ENCODE measurements around the gene TMC8. TPM values are rescaled to one million over a fixed set of nuclear protein-coding genes. Genes with fewer than 3 reads are reported as not detected.
A peak's percentile ranks its signal among the peaks of the same experiment; 100 is the strongest.

The TMC8 gene
- total RNA-seq, 2 experiments from 2014 or later: 123 to 139 TPM

DNA sequence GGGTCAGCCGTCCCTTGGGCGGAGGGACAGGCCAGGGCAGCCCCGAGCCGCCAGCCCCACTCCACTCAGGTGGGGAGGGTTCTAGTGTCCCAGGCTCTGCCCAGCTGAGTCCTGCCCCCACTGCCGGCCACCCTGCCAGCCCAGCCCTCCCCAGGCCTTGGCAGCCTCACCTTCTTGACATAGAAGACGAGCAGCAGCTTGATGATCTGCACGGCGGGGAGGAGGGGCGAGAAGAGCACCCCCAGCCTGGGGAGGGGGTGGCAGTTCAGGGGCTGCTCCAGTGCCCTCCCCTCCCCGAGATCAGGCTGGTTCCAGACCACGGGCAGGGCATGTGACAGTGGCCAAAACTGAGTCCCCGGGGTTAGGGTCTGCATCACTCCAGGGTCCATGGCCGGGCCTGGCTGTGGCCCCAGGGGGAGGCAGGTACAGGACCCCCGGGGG lies 11.8 kb upstream of the TMC8 start:
- H3K4me1 Mint-ChIP-seq: peaks cover 57% of the 10 kb centered on the region
- DNase-seq (no peak), ATAC-seq (no peak)
- H3K4me3 Mint-ChIP-seq: no peak overlapping the region
- POLR2A ChIA-PET: no interaction called here
- intact Hi-C loops (cut with DNase I, micrococcal nuclease): no loop called here
- no peaks in the 10 kb centered on the region for H3K27me3 Mint-ChIP-seq
- CTCF ChIA-PET: no interaction called here
- H3K36me3 Mint-ChIP-seq (ENCODE audit: low read depth): peaks cover 48% of the 10 kb centered on the region
- H3K27ac Mint-ChIP-seq: no peak overlapping the region
- H3K9me3 Mint-ChIP-seq (ENCODE audit: low read depth): no peaks in the 10 kb centered on the region

DNA sequence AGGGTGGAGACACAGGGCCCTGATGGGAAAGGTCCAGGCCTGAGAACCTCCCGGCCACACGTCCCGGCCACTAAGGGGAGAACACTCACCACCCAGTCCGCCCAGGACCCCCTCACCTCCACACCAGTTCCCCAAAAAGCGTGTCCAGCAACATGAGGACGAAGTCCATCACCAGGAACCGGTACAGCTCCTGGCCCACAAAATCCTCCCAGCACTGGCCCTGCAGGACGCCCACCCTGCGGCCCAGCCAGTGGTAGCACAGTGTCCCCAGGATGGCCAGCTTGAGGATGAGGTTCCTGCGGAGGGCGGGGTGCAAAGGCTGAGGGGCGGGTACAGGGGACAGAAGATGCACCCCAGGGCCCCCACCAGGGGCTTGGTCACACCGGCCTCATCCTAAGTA lies 10.0 kb upstream of the TMC8 start:
- DNase-seq: no peak
- POLR2A ChIA-PET: interaction anchor here (0.7 kb wide), 1 partner anchor 1684 kb away, joined by 3 read pairs; no protein-coding TSS in a partner anchor
- CTCF ChIA-PET: interaction anchor here (0.7 to 2.8 kb wide), 4 partner anchors 11 to 56 kb away, joined by 3 to 20 read pairs (median 4); no protein-coding TSS in a partner anchor
- ATAC-seq: no peak
- Mint-ChIP-seq H3K9me3 (ENCODE audit: low read depth) (no peaks in the 10 kb centered on the region), H3K4me3 (peak overlapping the region; percentile 66), H3K27me3 (no peaks in the 10 kb centered on the region), H3K36me3 (ENCODE audit: low read depth) (peaks cover 53% of the 10 kb centered on the region), H3K4me1 (peaks cover 56% of the 10 kb centered on the region), H3K27ac (peak overlapping the region; percentile 42)
- intact Hi-C loops (cut with DNase I, micrococcal nuclease): loop anchor here in 1 of 2 experiments (2.0 to 10.0 kb wide), 2 partner anchors 14 to 666 kb away; no protein-coding TSS in a partner anchor

DNA sequence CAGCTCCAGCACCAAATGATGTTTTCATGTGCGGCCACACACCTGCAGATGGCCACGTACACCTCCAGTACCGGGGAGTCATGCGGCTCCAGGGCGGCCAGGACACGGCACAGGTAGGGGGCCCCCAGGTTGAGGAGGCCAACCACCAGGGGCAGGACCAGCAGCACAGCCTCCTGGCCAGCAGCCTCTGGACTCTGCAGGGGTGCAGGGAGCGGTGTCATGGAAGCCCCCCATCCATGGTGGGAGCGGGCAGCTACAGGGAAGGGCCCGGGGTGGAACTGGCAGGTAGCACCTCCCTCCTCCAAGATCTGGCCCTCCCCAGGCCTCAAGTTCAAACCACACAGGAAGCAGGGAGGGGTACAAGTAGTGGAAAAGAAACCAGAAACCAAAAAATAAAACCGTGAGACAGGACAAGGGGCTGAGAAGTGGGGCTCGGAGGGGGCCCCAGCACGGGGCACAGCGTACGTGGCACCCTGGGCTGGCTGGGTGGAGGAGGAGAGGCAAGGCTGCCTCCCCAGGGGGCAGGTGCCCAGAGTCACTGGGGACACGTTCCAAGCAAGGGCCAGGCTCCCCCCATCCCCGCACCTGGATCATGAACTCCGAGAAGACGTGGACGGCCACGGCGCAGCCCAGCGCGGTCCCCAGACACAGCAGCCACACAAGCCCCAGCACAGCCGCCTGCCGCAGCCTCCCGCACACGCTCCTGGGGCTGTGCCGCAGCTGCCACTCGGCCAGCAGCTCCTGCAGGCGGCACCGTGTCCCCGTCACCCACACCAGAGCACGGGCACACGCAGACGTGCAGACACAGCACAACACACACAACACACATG lies 9.4 kb upstream of the TMC8 start:
- CTCF ChIA-PET: interaction anchor here (0.7 to 2.8 kb wide), 4 partner anchors 8 to 55 kb away, joined by 3 to 20 read pairs (median 4); no protein-coding TSS in a partner anchor
- POLR2A ChIA-PET: interaction anchor here (0.7 kb wide), 1 partner anchor 1683 kb away, joined by 3 read pairs; no protein-coding TSS in a partner anchor
- peaks cover 54% of the 10 kb centered on the region for H3K36me3 Mint-ChIP-seq (ENCODE audit: low read depth)

DNA sequence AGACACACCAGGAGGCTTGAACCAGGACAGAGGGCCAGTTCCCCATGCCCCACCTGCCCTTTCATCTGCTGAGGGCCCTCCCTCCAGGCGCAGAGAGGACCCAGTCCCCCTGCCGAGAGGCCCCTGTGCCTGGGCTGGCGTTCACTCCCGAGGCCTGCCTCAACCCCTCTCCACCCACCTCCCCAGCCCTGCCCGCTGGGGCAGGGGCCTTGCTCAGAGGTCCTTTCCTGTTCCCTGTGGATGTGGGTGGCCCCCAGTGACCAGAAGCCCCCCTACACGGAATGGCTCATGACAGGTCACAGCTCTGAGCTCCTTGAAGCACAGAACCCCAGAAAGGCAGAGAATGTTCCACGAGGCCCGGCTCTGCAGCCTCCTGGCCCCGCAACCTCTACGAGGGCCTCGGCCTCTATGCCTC lies 8.8 kb upstream of the TMC8 start:
- DNase-seq: no peak

More for the DNA sequence above, 9.4 kb upstream of the TMC8 start:
- H3K27me3 Mint-ChIP-seq: no peaks in the 10 kb centered on the region
- peaks cover 59% of the 10 kb centered on the region for H3K4me1 Mint-ChIP-seq
- ATAC-seq (peak; percentile 56), DNase-seq (peak; percentile 74)
- H3K9me3 Mint-ChIP-seq (ENCODE audit: low read depth): no peaks in the 10 kb centered on the region
- peak overlapping the region; percentile 66 for H3K4me3 Mint-ChIP-seq
- peak overlapping the region; percentile 93 for H3K27ac Mint-ChIP-seq
- intact Hi-C loops (cut with DNase I, micrococcal nuclease): loop anchor here (1.0 to 10.0 kb wide), 4 partner anchors 9 to 666 kb away; partner anchors contain the start of gene TMC8 (in 1 of the 2)

DNA sequence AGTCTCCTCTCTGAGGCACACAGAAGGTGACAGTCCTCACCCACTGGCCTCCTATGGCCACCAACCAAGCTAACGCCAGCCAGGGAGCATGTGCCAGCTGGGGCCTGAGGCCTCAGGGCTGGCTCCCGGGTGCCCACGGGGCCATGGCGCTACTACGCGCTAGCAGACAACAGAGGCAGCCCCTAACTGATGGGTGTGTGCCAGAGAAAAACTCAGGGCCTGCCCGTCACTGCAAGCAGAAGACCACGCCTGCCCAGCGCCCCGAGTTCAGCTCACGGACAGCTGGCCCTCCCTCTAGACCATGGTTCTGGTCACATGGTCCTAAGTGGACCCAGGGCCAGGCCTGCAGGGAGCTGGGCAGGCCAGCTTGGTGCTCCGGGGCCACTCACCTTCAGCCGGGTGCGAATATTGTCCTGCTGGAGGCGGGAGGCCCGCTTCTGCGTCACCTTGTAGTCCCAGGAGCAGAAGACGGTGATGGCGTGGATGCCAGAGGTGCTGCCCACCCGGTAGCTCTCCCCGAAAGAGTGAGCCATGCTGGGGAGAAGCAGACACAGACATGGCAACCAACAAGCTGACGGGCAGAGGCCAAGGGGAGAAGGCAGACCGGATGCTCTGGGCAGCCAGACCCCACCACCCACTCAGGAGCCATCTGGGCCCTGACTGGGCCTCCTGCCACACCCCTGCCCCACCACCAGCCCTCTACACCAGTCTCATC lies 8.2 kb upstream of the TMC8 start:
- no peak for ATAC-seq
- Mint-ChIP-seq H3K27me3 (no peaks in the 10 kb centered on the region), H3K4me1 (peaks cover 66% of the 10 kb centered on the region), H3K36me3 (ENCODE audit: low read depth) (peaks cover 56% of the 10 kb centered on the region), H3K4me3 (peak overlapping the region; percentile 66), H3K27ac (peak overlapping the region; percentile 93), H3K9me3 (ENCODE audit: low read depth) (no peaks in the 10 kb centered on the region)
- peak; percentile 25 for DNase-seq
- ChIA-PET CTCF (interaction anchor here (0.6 to 2.8 kb wide), 4 partner anchors 9 to 279 kb away, joined by 3 to 20 read pairs (median 3); no protein-coding TSS in a partner anchor), POLR2A (no interaction called here)
- intact Hi-C loops (cut with DNase I, micrococcal nuclease): loop anchor here in 1 of 2 experiments (10.0 kb wide), 1 partner anchor 668 kb away; no protein-coding TSS in a partner anchor

More for the DNA sequence above, 8.8 kb upstream of the TMC8 start:
- ATAC-seq: peak; percentile 13
- CTCF ChIA-PET: interaction anchor here (0.7 to 2.8 kb wide), 3 partner anchors 9 to 15 kb away, joined by 3 to 20 read pairs (median 3); no protein-coding TSS in a partner anchor
- Mint-ChIP-seq H3K9me3 (ENCODE audit: low read depth) (no peaks in the 10 kb centered on the region), H3K27me3 (no peaks in the 10 kb centered on the region), H3K4me3 (peak overlapping the region; percentile 66), H3K27ac (peak overlapping the region; percentile 93), H3K4me1 (peaks cover 65% of the 10 kb centered on the region), H3K36me3 (ENCODE audit: low read depth) (peaks cover 55% of the 10 kb centered on the region)
- intact Hi-C loops (cut with DNase I, micrococcal nuclease): loop anchor here (1.0 to 10.0 kb wide), 4 partner anchors 8 to 667 kb away; partner anchors contain the start of gene TMC8 (in 1 of the 2)
- POLR2A ChIA-PET: no interaction called here

DNA sequence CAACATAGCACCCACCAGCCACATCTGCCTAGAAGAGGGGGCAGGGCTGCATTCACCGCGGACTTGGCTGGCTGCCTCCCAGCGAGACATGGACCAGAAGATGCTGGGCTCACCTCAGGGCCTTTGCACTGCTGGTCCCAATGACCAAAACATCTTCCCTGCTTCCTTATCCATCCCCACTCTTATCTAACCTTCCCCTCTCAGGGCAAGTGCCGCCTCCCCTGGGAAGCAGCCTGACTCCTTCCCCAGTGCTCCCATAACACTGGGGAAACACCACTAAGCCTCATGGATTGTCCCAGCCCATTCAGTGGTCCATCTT lies 7.7 kb upstream of the TMC8 start:
- DNase-seq (peak; percentile 47), ATAC-seq (no peak)
- peak overlapping the region; percentile 42 for H3K27ac Mint-ChIP-seq
- H3K9me3 Mint-ChIP-seq (ENCODE audit: low read depth): no peaks in the 10 kb centered on the region
- CTCF ChIA-PET: interaction anchor here (1.4 to 2.8 kb wide), 2 partner anchors 10 to 12 kb away, joined by 3 to 20 read pairs; no protein-coding TSS in a partner anchor
- POLR2A ChIA-PET: no interaction called here
- intact Hi-C loops (cut with DNase I, micrococcal nuclease): loop anchor here in 1 of 2 experiments (10.0 kb wide), 1 partner anchor 668 kb away; no protein-coding TSS in a partner anchor
- H3K4me3 Mint-ChIP-seq: peak overlapping the region; percentile 66
- H3K4me1 Mint-ChIP-seq: peaks cover 63% of the 10 kb centered on the region
- no peaks in the 10 kb centered on the region for H3K27me3 Mint-ChIP-seq
- H3K36me3 Mint-ChIP-seq (ENCODE audit: low read depth): peaks cover 55% of the 10 kb centered on the region

DNA sequence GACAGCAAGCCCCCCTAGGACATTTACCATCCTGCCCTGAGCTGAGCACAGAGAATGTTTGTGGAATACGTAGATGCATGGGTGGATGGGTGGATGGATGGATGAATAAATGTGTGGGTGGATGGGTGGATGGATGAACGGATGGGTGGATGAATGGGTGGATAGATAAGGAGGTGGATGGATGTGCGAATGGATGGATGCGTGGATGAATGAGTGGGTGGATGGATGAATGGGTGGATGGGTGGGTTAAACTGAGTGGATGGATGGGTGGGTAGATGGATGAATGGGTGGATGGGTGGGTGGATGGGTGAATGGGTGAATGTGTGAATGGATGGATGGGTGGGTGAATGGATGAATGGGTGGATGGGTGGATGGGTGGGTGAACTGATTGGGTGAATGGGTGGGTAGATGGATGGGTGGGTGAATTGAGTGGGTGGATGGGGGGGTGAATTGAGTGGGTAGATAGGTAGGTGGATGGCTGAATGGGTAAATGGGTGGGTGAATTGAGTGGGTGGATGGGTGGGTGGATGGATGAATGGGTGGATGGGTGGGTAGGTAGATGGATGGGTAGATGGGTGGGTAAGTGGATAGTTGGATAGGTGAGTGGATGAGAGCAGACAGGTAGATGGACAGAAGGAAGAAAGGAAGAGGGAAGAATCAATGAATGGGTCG lies 7.2 kb upstream of the TMC8 start:
- Mint-ChIP-seq H3K27me3 (no peaks in the 10 kb centered on the region), H3K4me1 (peaks cover 60% of the 10 kb centered on the region), H3K4me3 (peak overlapping the region; percentile 94), H3K9me3 (ENCODE audit: low read depth) (no peaks in the 10 kb centered on the region), H3K36me3 (ENCODE audit: low read depth) (peaks cover 53% of the 10 kb centered on the region), H3K27ac (peak overlapping the region; percentile 55)
- ChIA-PET CTCF (interaction anchor here (2.8 kb wide), 1 partner anchor 12 kb away, joined by 20 read pairs; no protein-coding TSS in a partner anchor), POLR2A (no interaction called here)
- DNase-seq (no peak), ATAC-seq (no peak)
- intact Hi-C loops (cut with DNase I, micrococcal nuclease): loop anchor here in 1 of 2 experiments (10.0 kb wide), 1 partner anchor 669 kb away; no protein-coding TSS in a partner anchor

DNA sequence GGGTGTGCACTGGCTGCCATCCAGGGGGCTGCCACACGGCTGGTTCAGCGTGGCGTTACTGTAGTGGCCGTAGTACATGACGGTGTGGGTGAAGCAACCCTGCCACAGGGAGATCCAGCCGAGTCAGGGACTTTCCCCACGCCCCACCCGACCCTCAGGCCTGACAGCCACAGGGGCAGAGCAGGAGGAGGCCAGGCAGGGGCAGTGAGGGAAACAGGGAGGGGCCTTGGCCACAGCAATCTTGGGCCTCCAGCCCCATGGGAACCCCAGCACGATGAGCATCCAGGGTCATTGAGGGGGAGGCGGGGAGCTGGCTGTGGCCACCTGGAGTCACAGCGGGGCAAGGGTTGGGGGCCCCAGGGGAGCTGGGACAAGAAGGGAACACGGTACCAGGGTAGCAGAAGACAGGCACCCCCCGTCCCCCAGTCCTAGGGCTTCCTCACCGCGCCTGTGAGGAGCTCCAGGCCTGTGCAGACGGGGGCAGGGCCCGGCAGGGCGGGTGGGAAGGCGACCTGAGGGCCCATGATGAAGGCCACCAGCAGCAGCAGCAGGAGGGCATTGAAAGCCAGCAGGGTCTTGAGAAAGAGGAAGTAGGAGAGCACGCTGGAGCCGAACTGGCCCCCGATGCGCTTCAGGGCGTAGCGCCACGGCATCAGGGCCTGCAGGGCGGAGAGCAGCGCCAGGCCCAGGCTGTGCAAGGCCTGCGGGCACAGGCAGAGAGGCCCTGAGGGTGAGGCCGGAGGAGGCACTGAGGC lies 6.3 kb upstream of the TMC8 start:
- H3K36me3 Mint-ChIP-seq (ENCODE audit: low read depth): peaks cover 51% of the 10 kb centered on the region
- H3K9me3 Mint-ChIP-seq (ENCODE audit: low read depth): no peaks in the 10 kb centered on the region
- DNase-seq (peak; percentile 34), ATAC-seq (no peak)
- peak overlapping the region; percentile 94 for H3K4me3 Mint-ChIP-seq
- ChIA-PET POLR2A (interaction anchor here (0.6 to 1.4 kb wide), 5 partner anchors 8 to 617 kb away, joined by 3 to 5 read pairs (median 3); no protein-coding TSS in a partner anchor), CTCF (interaction anchor here (1.3 kb wide), 1 partner anchor 10 kb away, joined by 8 read pairs; no protein-coding TSS in a partner anchor)
- peak overlapping the region; percentile 55 for H3K27ac Mint-ChIP-seq
- intact Hi-C loops (cut with DNase I, micrococcal nuclease): loop anchor here in 1 of 2 experiments (1.0 to 10.0 kb wide), 2 partner anchors 8 to 669 kb away; no protein-coding TSS in a partner anchor
- H3K4me1 Mint-ChIP-seq: peaks cover 63% of the 10 kb centered on the region
- no peaks in the 10 kb centered on the region for H3K27me3 Mint-ChIP-seq

DNA sequence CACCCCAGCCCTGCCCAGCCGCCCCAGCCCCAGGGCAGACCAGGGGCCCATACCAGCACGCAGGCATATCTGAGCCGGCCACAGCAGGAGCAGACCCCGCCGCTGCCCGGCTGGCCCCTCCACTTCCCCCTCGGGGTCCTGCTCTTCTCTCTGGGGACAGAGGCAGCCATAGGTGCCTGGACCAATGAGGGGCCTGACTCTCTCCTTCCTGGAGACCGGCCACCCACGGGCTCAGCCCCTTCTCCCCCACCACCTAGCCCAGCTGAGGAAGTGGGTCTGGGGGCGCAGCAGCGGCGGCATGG lies 5.8 kb upstream of the TMC8 start:
- H3K4me3 Mint-ChIP-seq: peak overlapping the region; percentile 94
- intact Hi-C loops (cut with DNase I, micrococcal nuclease): loop anchor here (1.0 to 10.0 kb wide), 3 partner anchors 8 to 670 kb away; no protein-coding TSS in a partner anchor
- H3K27ac Mint-ChIP-seq: peak overlapping the region; percentile 58
- peaks cover 68% of the 10 kb centered on the region for H3K4me1 Mint-ChIP-seq
- ATAC-seq (no peak), DNase-seq (no peak)
- peaks cover 50% of the 10 kb centered on the region for H3K36me3 Mint-ChIP-seq (ENCODE audit: low read depth)
- no peaks in the 10 kb centered on the region for H3K9me3 Mint-ChIP-seq (ENCODE audit: low read depth)
- POLR2A ChIA-PET: interaction anchor here (0.6 to 1.4 kb wide), 6 partner anchors 9 to 617 kb away, joined by 3 to 9 read pairs (median 4); no protein-coding TSS in a partner anchor
- CTCF ChIA-PET: interaction anchor here (0.6 to 2.1 kb wide), 3 partner anchors 10 to 238 kb away, joined by 3 to 9 read pairs (median 8); no protein-coding TSS in a partner anchor
- no peaks in the 10 kb centered on the region for H3K27me3 Mint-ChIP-seq
